Chondrocyte (in vitro differentiated cells): ENCODE data around the gene UBE2J1. TPM values are rescaled to one million over a fixed set of nuclear protein-coding genes. Genes with fewer than 3 reads are reported as not detected.
A peak's percentile ranks its signal among the peaks of the same experiment; 100 is the strongest.

Experiments used
- DNase-seq: peaks from one replicate; pipeline ENCODE4 v3.0.0; 2021; ENCODE audit warnings: mixed read lengths, low spot score
- H3K27ac Mint-ChIP-seq: one replicate; pipeline ENCODE4 v1.8.0; 2021; ENCODE audit warnings: mild to moderate bottlenecking, moderate library complexity, mixed read lengths; ENCODE audit not compliant: unreplicated experiment
- H3K27me3 Mint-ChIP-seq: 2 replicates; pipeline ENCODE4 v1.8.0; 2021; ENCODE audit warnings: low read depth, mixed read lengths
- H3K36me3 Mint-ChIP-seq: 2 replicates; pipeline ENCODE4 v1.8.0; 2021; ENCODE audit warnings: low read depth, mixed read lengths
- H3K4me1 Mint-ChIP-seq: 2 replicates; pipeline ENCODE4 v1.8.0; 2021; ENCODE audit warnings: low read depth, mild to moderate bottlenecking, mixed read lengths
- H3K4me3 Mint-ChIP-seq: one replicate; pipeline ENCODE4 v1.8.0; 2021; ENCODE audit warnings: mild to moderate bottlenecking, moderate library complexity, mixed read lengths; ENCODE audit not compliant: unreplicated experiment
- H3K9me3 Mint-ChIP-seq: 2 replicates; pipeline ENCODE4 v1.8.0; 2021; ENCODE audit warnings: low read depth, mixed read lengths
- total RNA-seq: library from RNA; stranded (reverse); gene quantifications from 3 replicates; pipeline ENCODE4 v1.2.1, GENCODE V29; 2021
- TF ChIP-seq, protein P1 (sequence below): fragments of 200-600 bp; sonication (generic); IDR thresholded peaks from 2 replicates; pipeline ENCODE4 v1.5.0; 2021; ENCODE audit warnings: antibody characterized with exemption, mild to moderate bottlenecking, moderate library complexity

Gene UBE2J1
- total RNA-seq, 1 donor from 2014 or later = 49.1 TPM

DNA sequence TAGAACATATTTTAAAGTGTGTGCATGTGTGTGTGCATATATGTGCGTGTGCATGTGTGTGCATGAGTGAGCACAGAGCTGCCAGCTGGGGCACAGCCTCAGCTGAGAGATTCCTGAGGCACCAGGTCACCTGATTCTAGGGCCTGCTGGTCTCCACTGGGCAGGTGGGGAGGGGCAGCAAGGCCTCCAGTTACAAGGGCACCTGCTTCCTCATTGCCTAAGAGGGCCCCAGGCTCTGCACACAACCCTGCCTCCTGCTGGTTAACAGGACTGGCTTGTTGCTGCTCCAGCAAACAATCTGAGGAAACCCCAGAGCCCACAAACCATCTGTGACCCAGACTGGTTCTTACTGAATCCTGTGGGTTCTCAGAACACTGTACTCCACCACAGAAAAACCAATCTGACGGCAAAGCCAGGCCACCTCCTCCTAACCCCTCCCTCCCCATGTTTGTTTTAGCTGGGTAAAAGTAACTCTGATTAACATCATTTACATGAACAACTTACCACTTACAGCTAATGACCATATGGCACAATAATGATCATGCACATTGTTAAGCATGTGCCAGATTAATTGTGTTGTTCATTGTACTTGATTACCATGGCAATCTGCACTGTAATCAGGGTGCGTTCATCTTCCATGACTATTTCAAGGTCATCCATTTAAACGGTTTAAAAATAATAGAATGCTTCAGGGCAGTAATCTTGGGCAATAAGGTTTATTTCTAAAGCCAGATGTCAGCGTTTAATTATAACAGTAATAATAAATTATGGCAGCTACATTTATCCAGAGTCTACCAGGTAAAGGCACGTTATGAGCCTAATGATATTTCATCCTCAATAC lies 23.1 kb upstream of the UBE2J1 start:
- TF ChIP-seq, protein P1, sequence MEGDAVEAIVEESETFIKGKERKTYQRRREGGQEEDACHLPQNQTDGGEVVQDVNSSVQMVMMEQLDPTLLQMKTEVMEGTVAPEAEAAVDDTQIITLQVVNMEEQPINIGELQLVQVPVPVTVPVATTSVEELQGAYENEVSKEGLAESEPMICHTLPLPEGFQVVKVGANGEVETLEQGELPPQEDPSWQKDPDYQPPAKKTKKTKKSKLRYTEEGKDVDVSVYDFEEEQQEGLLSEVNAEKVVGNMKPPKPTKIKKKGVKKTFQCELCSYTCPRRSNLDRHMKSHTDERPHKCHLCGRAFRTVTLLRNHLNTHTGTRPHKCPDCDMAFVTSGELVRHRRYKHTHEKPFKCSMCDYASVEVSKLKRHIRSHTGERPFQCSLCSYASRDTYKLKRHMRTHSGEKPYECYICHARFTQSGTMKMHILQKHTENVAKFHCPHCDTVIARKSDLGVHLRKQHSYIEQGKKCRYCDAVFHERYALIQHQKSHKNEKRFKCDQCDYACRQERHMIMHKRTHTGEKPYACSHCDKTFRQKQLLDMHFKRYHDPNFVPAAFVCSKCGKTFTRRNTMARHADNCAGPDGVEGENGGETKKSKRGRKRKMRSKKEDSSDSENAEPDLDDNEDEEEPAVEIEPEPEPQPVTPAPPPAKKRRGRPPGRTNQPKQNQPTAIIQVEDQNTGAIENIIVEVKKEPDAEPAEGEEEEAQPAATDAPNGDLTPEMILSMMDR = peak; percentile 21
- H3K27ac Mint-ChIP-seq = no peak overlapping the region
- DNase-seq = no peak
- H3K4me3 Mint-ChIP-seq = no peak overlapping the region
- H3K4me1 Mint-ChIP-seq = no peaks in the 10 kb centered on the region
- no peaks in the 10 kb centered on the region for H3K9me3 Mint-ChIP-seq
- no peaks in the 10 kb centered on the region for H3K27me3 Mint-ChIP-seq
- H3K36me3 Mint-ChIP-seq = peaks cover 2% of the 10 kb centered on the region

DNA sequence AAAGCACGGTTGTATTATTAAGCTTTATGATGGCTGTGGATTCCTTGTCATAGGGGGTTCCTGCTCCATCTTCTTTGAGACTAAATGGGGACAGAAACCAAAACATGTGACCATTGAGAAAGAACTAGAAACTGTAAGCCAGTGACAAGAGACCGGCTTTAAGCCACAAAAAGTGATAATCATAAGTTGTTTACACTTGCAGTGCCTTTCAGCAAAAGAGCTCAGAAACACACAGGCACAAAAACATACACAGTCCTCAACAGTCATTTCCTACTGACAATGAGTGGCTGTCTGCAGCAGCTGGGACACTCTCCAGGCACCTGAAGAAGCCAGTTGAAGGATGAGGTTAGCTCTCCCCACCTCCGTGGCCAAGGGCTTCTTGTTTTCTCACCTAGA lies 20.0 kb upstream of the UBE2J1 start:
- H3K4me3 Mint-ChIP-seq = no peak overlapping the region
- no peak for DNase-seq
- peaks cover 3% of the 10 kb centered on the region for H3K4me1 Mint-ChIP-seq
- no peaks in the 10 kb centered on the region for H3K9me3 Mint-ChIP-seq
- H3K36me3 Mint-ChIP-seq = no peaks in the 10 kb centered on the region
- TF ChIP-seq, protein P1 = no peak
- H3K27me3 Mint-ChIP-seq = no peaks in the 10 kb centered on the region
- H3K27ac Mint-ChIP-seq = no peak overlapping the region

DNA sequence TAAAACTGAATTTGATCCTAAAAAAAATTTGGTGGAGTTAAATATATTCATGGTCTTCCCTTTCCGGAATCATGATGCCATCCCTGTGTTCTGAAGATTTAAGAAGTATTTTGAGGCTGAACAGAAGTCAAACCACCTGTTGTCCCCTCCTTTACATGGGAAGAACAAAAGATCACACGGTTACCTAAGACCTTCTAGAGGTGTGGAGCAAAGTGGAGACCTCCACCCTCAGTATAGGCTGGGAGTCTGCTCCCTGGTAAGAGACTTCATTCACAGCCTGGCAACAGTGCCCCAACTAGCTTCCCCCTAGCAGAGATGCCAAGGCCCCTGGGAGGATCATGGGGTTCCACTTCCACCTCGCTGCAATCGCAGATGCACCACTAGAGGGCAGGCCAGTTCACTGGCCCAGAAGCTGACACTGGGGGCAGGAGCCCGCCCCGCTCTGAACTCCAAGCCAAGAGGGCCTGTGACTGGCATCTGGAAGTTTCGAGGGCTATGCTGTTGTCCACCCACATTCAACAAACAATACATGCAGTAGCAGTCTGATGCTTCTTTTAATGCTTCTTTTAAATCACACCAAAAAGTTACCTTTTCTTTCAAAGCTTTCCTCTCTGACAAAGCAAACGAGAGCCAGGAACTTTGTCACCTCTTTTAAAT lies 19.5 kb upstream of the UBE2J1 start:
- no peak for DNase-seq
- H3K4me3 Mint-ChIP-seq = no peak overlapping the region
- no peaks in the 10 kb centered on the region for H3K9me3 Mint-ChIP-seq
- TF ChIP-seq, protein P1 = peak; percentile 95
- no peak overlapping the region for H3K27ac Mint-ChIP-seq
- peaks cover 3% of the 10 kb centered on the region for H3K4me1 Mint-ChIP-seq
- H3K27me3 Mint-ChIP-seq = no peaks in the 10 kb centered on the region
- H3K36me3 Mint-ChIP-seq = no peaks in the 10 kb centered on the region

DNA sequence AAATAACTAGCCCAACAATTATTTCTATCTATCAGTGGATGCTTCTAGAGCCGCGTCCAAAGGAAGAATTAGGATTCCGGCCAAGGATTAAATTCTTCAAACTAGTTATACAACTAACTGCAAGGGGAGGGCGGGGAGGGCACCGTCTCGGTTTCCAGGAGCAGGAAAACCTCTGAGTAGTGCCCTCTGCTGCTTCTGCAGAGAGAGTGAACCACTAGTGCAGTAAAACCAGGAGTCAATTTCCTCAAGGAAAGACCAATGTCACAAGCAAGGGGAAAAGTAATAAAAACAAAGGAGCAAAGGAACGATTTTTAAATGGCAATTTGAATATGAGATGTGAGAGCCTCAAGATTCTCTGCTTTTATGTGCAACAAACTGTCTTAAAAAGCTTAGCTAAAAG lies 16.5 kb upstream of the UBE2J1 start:
- Mint-ChIP-seq H3K27me3 (no peaks in the 10 kb centered on the region), H3K27ac (no peak overlapping the region), H3K36me3 (no peaks in the 10 kb centered on the region), H3K4me3 (no peak overlapping the region), H3K9me3 (no peaks in the 10 kb centered on the region), H3K4me1 (peaks cover 3% of the 10 kb centered on the region)
- no peak for DNase-seq
- TF ChIP-seq, protein P1 = peak; percentile 73

DNA sequence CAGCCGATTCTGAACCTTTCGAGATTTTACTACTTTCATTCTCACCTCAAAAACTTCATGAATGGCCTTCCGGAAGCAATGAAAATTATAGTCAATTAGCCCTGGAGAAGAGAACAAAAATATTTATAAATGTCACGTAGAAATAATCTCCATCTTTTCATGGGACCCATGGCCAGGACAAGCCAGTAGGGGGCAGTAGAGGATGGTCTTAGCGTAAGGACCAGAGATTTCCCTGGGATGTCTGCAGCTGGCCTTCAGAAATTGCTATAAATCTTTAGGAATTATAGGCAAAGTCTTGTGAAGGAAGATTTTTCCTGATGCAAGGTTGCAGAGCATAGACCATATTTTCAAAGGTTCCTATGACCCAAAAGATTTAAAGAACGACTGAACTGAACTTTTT lies 15.6 kb upstream of the UBE2J1 start:
- TF ChIP-seq, protein P1 = peak; percentile 89
- no peak for DNase-seq
- no peak overlapping the region for H3K27ac Mint-ChIP-seq
- H3K4me1 Mint-ChIP-seq = peaks cover 3% of the 10 kb centered on the region
- no peaks in the 10 kb centered on the region for H3K27me3 Mint-ChIP-seq
- H3K36me3 Mint-ChIP-seq = peaks cover under 1% of the 10 kb centered on the region
- H3K9me3 Mint-ChIP-seq = no peaks in the 10 kb centered on the region
- no peak overlapping the region for H3K4me3 Mint-ChIP-seq
